H1 (cell line): ENCODE measurements around the gene HSPA12A. TPM values are rescaled to one million over a fixed set of nuclear protein-coding genes. Genes with fewer than 3 reads are reported as not detected.

Experiments used
- CTCF ChIA-PET: fragments of 300-600 bp; sonication (Branson Sonifier 250); formaldehyde crosslinking; loops from one replicate; lab custom pipeline; 2021; ENCODE audit not compliant: partially characterized antibody; lab: Charles Lee
- POLR2A ChIA-PET: fragments of 300-600 bp; sonication (Branson Sonifier 250); formaldehyde crosslinking; loops from one replicate; lab custom pipeline; 2021; ENCODE audit warnings: inconsistent platforms; ENCODE audit not compliant: partially characterized antibody; lab: Charles Lee
- DNase-seq, 2 experiments: peaks; one replicate each; pipeline versions ENCODE4 v3.0.0 to v3.0.0-alpha.2; 2010 to 2022; ENCODE audit warnings: low spot score in 2 of 2, low read depth in 1 of 2, mixed read lengths in 1 of 2
- FAIRE-seq: peaks from 2 replicates; lab custom pipeline; 2011; peaks lifted over from hg19 to GRCh38; lab: Jason Lieb, UNC
- H2AFZ ChIP-seq: 2 replicates; pipeline ENCODE4 v1.8.1; 2012; ENCODE audit warnings: low read length, inconsistent platforms
- H2AK5ac ChIP-seq: 2 replicates; pipeline ENCODE4 v1.6.1; 2013; ENCODE audit warnings: low read depth, low read length
- H2BK120ac ChIP-seq: replicated peaks from 2 replicates; pipeline ENCODE3; 2013; ENCODE audit warnings: low read depth, low read length, inconsistent platforms
- H2BK12ac ChIP-seq: 2 replicates; pipeline ENCODE4 v1.6.1; 2013; ENCODE audit warnings: low read depth, low read length
- H2BK15ac ChIP-seq: 2 replicates; pipeline ENCODE4 v1.6.1; 2013; ENCODE audit warnings: low read length
- H2BK20ac ChIP-seq: 2 replicates; pipeline ENCODE4 v1.6.1; 2013; ENCODE audit warnings: low read length
- H2BK5ac ChIP-seq: 2 replicates; pipeline ENCODE4 v1.6.1; 2013; ENCODE audit warnings: low read depth, low read length
- H3K14ac ChIP-seq: 2 replicates; pipeline ENCODE4 v1.6.1; 2013; ENCODE audit warnings: inconsistent platforms; ENCODE audit not compliant: insufficient read length
- H3K18ac ChIP-seq: 2 replicates; pipeline ENCODE4 v1.6.1; 2013; ENCODE audit warnings: low read length; ENCODE audit errors: extremely low read depth
- H3K23ac ChIP-seq: 2 replicates; pipeline ENCODE4 v1.6.1; 2013; ENCODE audit warnings: inconsistent platforms; ENCODE audit not compliant: insufficient read length
- H3K23me2 ChIP-seq: 2 replicates; pipeline ENCODE4 v1.6.1; 2013; ENCODE audit warnings: low read depth, low read length
- H3K27ac ChIP-seq: 2 replicates; pipeline ENCODE4 v1.6.1; 2011; ENCODE audit warnings: low read depth, low read length, inconsistent platforms
- H3K27me3 ChIP-seq, 4 experiments: replicated peaks in 1 of 4; 1 replicate in 1 of 4; 2 replicates in 3 of 4; pipeline versions ENCODE4 v1.6.1 to v1.8.1; 2011 to 2013; ENCODE audit warnings: low read length in 3 of 4, mild to moderate bottlenecking in 3 of 4, inconsistent platforms in 2 of 4, mixed read lengths in 2 of 4, moderate library complexity in 1 of 4; ENCODE audit not compliant: control insufficient read depth in 3 of 4, insufficient read depth in 3 of 4; ENCODE audit errors: extremely low read depth in 1 of 4
- H3K36me3 ChIP-seq, 4 experiments: 2 replicates each; pipeline versions ENCODE4 v1.6.1 to v1.8.1; 2011 to 2013; ENCODE audit warnings: mild to moderate bottlenecking in 4 of 4, low read length in 3 of 4, moderate library complexity in 2 of 4, control low read depth in 1 of 4, inconsistent platforms in 1 of 4; ENCODE audit not compliant: insufficient read depth in 4 of 4, control insufficient read depth in 2 of 4
- H3K4ac ChIP-seq: replicated peaks from 2 replicates; pipeline ENCODE3; 2013; ENCODE audit warnings: low read length, low read depth, mixed read lengths, inconsistent platforms; ENCODE audit not compliant: insufficient read length
- H3K4me1 ChIP-seq, 4 experiments: replicated peaks in 1 of 4; 1 replicate in 1 of 4; 2 replicates in 3 of 4; pipeline versions ENCODE4 v1.6.1 to v1.8.1; 2011 to 2013; ENCODE audit warnings: low read length in 3 of 4, inconsistent platforms in 2 of 4, mixed read lengths in 1 of 4; ENCODE audit not compliant: insufficient read depth in 4 of 4, control insufficient read depth in 3 of 4
- H3K4me2 ChIP-seq, 2 experiments: 2 replicates each; pipeline versions ENCODE4 v1.6.1 to v1.8.1; 2011 to 2013; ENCODE audit warnings: low read depth in 2 of 2, low read length in 2 of 2, control low read depth in 1 of 2, inconsistent platforms in 1 of 2, mild to moderate bottlenecking in 1 of 2; ENCODE audit not compliant: insufficient read depth in 1 of 2
- H3K4me3 ChIP-seq, 4 experiments: fragments of 200-600, 300-600 bp in 1 of 4; sonication (generic), shearing (Covaris generic), sonication (Bioruptor Twin) in 1 of 4; 2 replicates each; pipeline versions ENCODE4 v1.5.1 to v1.8.1; 2011 to 2016; ENCODE audit warnings: low read length in 4 of 4, low read depth in 3 of 4, control low read depth in 2 of 4, inconsistent platforms in 2 of 4, mild to moderate bottlenecking in 2 of 4, mixed read lengths in 1 of 4, moderate library complexity in 1 of 4; ENCODE audit not compliant: insufficient read depth in 2 of 4; ENCODE audit errors: extremely low read depth in 1 of 4
- H3K56ac ChIP-seq: replicated peaks from 2 replicates; pipeline ENCODE3; 2013; ENCODE audit warnings: low read depth, mild to moderate bottlenecking, mixed read lengths, low read length, inconsistent platforms; ENCODE audit not compliant: insufficient read length
- H3K79me1 ChIP-seq: 2 replicates; pipeline ENCODE4 v1.6.1; 2013; ENCODE audit warnings: low read depth, low read length, control low read depth
- H3K79me2 ChIP-seq, 2 experiments: 2 replicates each; pipeline versions ENCODE4 v1.6.1 to v1.8.1; 2012 to 2013; ENCODE audit warnings: low read length in 2 of 2, mild to moderate bottlenecking in 2 of 2, inconsistent platforms in 1 of 2; ENCODE audit not compliant: insufficient read depth in 2 of 2, control insufficient read depth in 1 of 2
- H3K9ac ChIP-seq, 4 experiments: replicated peaks in 1 of 4; 1 replicate in 1 of 4; 2 replicates in 3 of 4; pipeline versions ENCODE4 v1.6.1 to v1.8.1; 2011 to 2013; ENCODE audit warnings: low read depth in 3 of 4, low read length in 3 of 4, control low read depth in 2 of 4, mild to moderate bottlenecking in 2 of 4, moderate library complexity in 2 of 4, inconsistent platforms in 1 of 4; ENCODE audit errors: extremely low read depth in 1 of 4
- H3K9me3 ChIP-seq, 2 experiments: 2 replicates each; pipeline versions ENCODE4 v1.6.1 to v1.8.1; 2012 to 2013; ENCODE audit warnings: mild to moderate bottlenecking in 2 of 2, moderate library complexity in 2 of 2, control low read depth in 1 of 2, inconsistent platforms in 1 of 2, low read depth in 1 of 2, low read length in 1 of 2, mixed read lengths in 1 of 2; ENCODE audit not compliant: insufficient read depth in 2 of 2
- H4K20me1 ChIP-seq, 2 experiments: replicated peaks in 1 of 2; 2 replicates each; pipeline versions ENCODE3 to v1.8.1; 2011 to 2013; ENCODE audit warnings: inconsistent platforms in 2 of 2, low read length in 2 of 2, mild to moderate bottlenecking in 1 of 2; ENCODE audit not compliant: insufficient read depth in 2 of 2, control insufficient read depth in 1 of 2
- H4K5ac ChIP-seq: 2 replicates; pipeline ENCODE4 v1.6.1; 2013; ENCODE audit warnings: low read length, low read depth, mixed read lengths, inconsistent platforms; ENCODE audit not compliant: insufficient read length
- H4K8ac ChIP-seq: 2 replicates; pipeline ENCODE4 v1.8.0; 2013; ENCODE audit warnings: mild to moderate bottlenecking, moderate library complexity, low read length, inconsistent platforms; ENCODE audit not compliant: insufficient read depth; ENCODE audit errors: extremely low read depth
- H4K91ac ChIP-seq: replicated peaks from 2 replicates; pipeline ENCODE3; 2013; ENCODE audit warnings: low read length, mixed read lengths, inconsistent platforms; ENCODE audit not compliant: insufficient read length
- CTBP2 ChIP-seq: IDR thresholded peaks from 2 replicates; pipeline ENCODE4 v1.7.0; 2011; ENCODE audit warnings: borderline replicate concordance, mild to moderate bottlenecking, moderate library complexity, mixed read lengths, low read length; ENCODE audit not compliant: insufficient read depth, insufficient read length
- JUN ChIP-seq: IDR thresholded peaks from 2 replicates; pipeline ENCODE4 v1.6.1; 2011; ENCODE audit warnings: low read depth, mild to moderate bottlenecking, improper control_type of control experiment, low read length
- WGBS, 2 experiments: shearing (Covaris generic) in 1 of 2; methylation state at CpG; one replicate each; pipeline versions ENCODE4 v1.1.6 to v1.1.7; 2013 to 2015; ENCODE audit warnings: low lambda C conversion rate in 2 of 2, mixed read lengths in 2 of 2, inconsistent platforms in 1 of 2, low coverage in 1 of 2, missing lambda C conversion rate in 1 of 2; ENCODE audit not compliant: insufficient replicate concordance in 2 of 2, insufficient coverage in 1 of 2, insufficient read length in 1 of 2; ENCODE audit errors: extremely low coverage in 1 of 2, missing lambda C conversion rate in 1 of 2; 5-methylcytosine and 5-hydroxymethylcytosine counted together
- polyA plus RNA-seq, 7 experiments: library from polyadenylated mRNA; depleted of rRNA in 3 of 7; stranded (reverse) in 5 of 7; unstranded in 2 of 7; fragments of >200 nt in 5 of 7; fragments of 200-250 nt in 2 of 7; gene quantifications; 1 replicate in 5 of 7; 2 replicates in 1 of 7; 4 replicates in 1 of 7; pipeline versions ENCODE4 v1.2.1 to v1.2.3, GENCODE V29; 2011 to 2013; ENCODE audit warnings: missing spikeins in 2 of 7, mixed read lengths in 2 of 7
- total RNA-seq: library from RNA; stranded (reverse); fragmentation: NEBNext Ultra II Directional; extraction: Animal tissue kit (Norgen Biotek cat#: 25700); gene quantifications from 2 replicates; pipeline ENCODE4 v1.2.1, GENCODE V29; 2021

HSPA12A gene
- total and polyA plus RNA-seq, 2 of the 8 experiments (the other 6 are each of a cell fraction or from before 2014, with no cell fraction given) = 3.1 to 6.9 TPM

DNA sequence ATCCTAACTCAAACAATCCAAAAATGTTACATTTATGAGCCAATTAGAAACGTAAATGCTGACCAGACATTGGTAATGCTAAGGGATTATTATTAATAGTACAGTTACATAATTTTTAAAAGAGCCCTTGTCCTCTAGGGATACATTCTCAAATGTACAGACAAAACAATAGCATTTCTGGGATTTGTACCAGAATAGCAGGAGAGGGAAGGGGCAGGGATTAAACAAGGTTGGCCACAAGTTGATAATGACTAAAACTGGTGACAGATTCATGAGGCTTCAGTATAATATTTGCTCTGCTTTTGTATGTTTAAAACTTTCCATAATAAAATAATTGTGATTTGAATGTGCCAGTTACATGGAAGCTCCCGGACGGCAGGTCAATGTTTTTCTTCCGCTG, 27.0 kb downstream of the HSPA12A start:
- H3K23me2 ChIP-seq = peaks cover 3% of the 10 kb centered on the region; the same call in 1 of the 2 replicates
- WGBS, 2 experiments = 93% methylated on average over 4 of the region's 4 CpGs; no CpG with 5 or more reads in 1 of the 2 experiments
- H3K23ac ChIP-seq = no peak overlapping the region
- H4K91ac ChIP-seq = no peak overlapping the region
- no peaks in the 10 kb centered on the region for H3K79me1 ChIP-seq
- H2BK5ac ChIP-seq = no peak overlapping the region
- H3K56ac ChIP-seq = no peak overlapping the region
- no peaks in the 10 kb centered on the region for H3K79me2 ChIP-seq
- no peak overlapping the region for H4K8ac ChIP-seq
- H3K9ac ChIP-seq = no peak overlapping the region
- no peak overlapping the region for H3K4me2 ChIP-seq
- FAIRE-seq = no peak
- no peaks in the 10 kb centered on the region for H3K27me3 ChIP-seq
- H3K4me3 ChIP-seq = no peak overlapping the region
- CTCF ChIA-PET = interaction anchor here (1.5 to 1.8 kb wide), 2 partner anchors 10 to 33 kb away, joined by 3 to 6 read pairs; no protein-coding TSS in a partner anchor
- no peaks in the 10 kb centered on the region for H3K9me3 ChIP-seq
- no peak overlapping the region for H3K18ac ChIP-seq
- no peak overlapping the region for H3K14ac ChIP-seq
- H2BK15ac ChIP-seq = no peak overlapping the region
- no peak overlapping the region for H3K27ac ChIP-seq
- DNase-seq = no peak
- no peaks in the 10 kb centered on the region for H3K36me3 ChIP-seq
- no peaks in the 10 kb centered on the region for H4K20me1 ChIP-seq
- no peak overlapping the region for H2BK12ac ChIP-seq
- H4K5ac ChIP-seq = no peak overlapping the region
- H2BK120ac ChIP-seq = no peak overlapping the region
- H3K4ac ChIP-seq = no peak overlapping the region
- no peak overlapping the region for H2BK20ac ChIP-seq
- no peak overlapping the region for H2AK5ac ChIP-seq
- no peaks in the 10 kb centered on the region for H3K4me1 ChIP-seq
- POLR2A ChIA-PET = no interaction called here
- H2AFZ ChIP-seq = no peak overlapping the region
- TF ChIP-seq CTBP2 = no peak
- TF ChIP-seq JUN = no peak
